ENCODE measurements around the gene ABCG1.
"Not testable (repeated sequence)": the region's sequence is repeated elsewhere in the genome, so short reads cannot be mapped to it uniquely, and the experiment has no call there.

ABCG1 gene
- 1.9 to 150 (median 21.1) reads per million in 18 experiments for total RNA-seq

DNA sequence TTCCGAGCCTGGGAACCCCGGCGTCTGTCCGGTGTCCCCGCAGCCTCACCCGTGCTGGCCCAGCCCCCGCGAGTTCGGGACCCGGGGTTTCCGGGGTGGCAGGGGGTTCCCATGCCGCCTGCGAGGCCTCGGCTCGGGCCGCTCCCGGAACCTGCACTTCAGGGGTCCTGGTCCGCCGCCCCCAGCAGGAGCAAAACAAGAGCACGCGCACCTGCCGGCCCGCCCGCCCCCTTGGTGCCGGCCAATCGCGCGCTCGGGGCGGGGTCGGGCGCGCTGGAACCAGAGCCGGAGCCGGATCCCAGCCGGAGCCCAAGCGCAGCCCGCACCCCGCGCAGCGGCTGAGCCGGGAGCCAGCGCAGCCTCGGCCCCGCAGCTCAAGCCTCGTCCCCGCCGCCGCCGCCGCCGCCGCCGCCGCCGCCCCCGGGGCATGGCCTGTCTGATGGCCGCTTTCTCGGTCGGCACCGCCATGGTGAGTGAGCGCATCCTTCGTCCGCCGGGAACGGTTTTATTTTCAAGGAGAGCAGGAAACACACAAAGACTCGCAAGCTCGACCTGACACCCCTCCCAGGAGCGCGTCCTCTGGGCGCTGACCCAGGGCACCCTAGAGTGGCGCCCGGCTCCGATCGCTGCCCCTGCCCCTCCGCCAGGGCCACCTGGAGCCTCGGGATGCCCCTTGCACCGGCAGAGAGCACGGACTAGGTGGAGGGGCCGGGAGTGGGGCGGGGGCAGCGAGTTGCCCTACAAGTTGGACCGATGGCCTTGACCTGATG is at the start of gene ABCG1:
TSS of gene ABCG1 (plus strand) at position 305 of the 770 bp plus-strand sequence. CDS start at position 428, 123 bp downstream.
- DNase-seq: peak; percentile 21 to 43

DNA sequence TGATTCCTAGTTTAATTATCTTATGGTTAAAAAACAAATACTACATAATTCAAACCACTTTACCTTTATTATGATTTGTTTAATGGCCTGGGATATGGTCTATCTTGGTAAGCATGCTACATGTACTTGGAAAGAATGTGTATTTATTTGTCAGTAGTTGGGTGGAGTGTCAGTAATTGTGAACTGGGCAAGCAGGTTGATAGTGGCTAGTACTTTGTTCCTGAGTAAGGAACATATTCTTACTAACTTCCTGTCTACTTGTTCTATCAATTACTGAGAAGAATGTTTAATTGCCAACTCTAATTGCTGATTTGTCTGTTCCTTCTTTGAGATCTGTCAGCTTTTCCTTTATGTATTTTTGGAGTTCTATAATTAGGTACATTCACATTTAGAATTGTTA is 49.2 kb upstream of the ABCG1 start:
- DNase-seq: no peak

DNA sequence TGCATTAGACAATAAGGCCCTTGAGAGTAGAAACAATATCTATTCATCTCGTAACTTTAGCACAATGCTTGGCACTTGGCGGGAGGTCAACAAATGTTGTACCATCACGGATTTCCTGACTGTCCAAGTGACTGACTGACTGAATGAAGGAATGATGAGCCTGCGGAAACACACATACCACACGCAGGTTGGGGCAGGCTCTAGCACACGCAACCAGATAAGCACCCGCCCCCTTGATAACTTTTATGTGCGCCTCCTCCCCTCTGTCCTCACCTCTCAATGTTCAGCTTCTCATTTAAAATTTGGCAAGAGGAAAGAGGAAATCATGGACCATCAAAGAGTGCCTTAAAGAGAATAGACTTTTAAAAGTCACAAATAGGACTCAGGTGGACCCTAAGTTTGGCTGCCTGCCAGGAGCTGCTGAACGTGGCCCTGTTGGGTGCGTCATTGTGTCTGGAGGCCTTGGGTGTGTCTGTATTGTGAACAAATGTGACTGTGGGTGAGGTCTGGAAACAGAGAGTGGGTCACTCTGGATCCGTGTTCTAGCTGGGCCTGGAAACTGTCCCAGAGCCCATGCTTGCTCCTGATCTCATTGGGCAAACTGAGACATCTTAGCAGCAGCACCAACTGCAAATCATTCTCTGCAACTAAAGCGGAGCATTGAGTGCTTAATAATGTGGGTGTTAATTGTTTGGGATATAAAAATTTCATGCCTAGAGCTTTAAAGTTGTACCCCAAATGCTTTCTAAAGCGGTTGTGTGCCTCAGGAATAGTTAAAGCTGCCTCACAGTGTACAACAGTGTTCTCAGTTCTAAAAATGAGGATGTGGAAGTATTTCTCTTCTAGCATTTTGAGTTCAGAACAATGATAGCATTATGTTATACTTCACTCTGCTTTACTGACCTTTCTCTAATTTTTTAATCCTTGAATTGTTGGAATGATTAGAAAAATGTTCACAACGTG is 47.6 kb upstream of the ABCG1 start:
- no peak for DNase-seq

DNA sequence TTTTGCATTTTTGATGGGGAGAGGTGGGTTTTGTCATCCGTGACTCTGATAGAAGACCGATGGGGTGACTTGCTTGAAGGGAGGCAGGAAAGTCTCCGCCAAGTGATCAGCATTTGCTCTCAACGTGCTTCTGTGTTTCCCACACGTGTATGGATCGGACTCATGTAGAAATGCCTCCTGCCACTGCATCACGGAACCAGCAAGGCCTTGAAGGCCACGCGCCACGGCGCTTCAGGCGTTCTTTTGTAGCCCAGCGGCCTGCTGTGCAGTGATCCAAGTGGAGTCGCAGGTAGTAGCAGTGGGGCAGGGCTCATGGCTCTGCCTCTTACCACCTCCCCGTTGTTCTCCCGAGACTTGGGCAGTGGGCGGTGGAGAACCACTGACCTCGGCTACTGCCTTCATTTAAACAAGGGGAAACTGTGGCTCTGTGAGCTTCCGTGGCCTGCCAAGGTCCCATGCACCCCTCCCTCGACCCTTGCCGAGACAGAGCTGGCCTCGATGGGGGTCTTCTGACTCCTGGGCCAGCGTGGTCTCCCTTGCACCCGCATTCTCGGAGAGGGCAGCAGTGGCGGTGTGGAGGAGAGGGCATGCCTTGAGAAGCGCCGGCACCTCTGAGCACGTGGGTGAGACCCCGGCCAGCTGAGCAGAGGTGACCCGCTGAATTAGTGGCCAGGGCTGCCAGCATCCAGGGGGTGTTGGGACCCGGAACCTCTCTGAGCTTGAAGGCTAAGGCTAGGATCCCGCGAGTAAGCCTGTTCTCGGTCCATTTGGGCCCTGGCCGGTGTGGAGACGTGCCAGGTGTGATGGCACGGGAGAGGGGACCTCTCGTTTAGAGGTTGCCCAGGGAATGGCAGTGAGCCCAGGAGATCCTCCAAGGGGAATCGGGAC is 46.1 kb upstream of the ABCG1 start:
- DNase-seq: no peak

DNA sequence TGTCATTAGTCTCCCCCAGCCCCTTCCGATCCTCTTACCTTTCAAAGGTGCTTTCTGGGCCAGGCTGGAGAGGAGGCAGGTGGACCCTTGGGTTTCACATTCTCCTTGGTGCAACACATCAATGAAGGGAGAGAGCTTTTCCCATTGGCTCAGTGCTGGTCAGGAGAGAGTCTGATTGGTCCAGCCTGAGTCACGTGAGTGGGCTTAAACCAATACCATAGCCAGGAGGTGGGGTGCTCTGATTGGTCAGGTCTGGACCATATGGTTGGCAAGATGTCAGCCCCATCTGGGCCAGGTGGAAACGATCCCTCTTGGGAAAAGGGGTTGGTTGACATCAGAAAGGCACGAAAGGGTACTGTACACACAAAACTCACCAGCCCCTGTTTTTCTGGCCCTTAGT is 44.8 kb upstream of the ABCG1 start:
- DNase-seq: no peak

DNA sequence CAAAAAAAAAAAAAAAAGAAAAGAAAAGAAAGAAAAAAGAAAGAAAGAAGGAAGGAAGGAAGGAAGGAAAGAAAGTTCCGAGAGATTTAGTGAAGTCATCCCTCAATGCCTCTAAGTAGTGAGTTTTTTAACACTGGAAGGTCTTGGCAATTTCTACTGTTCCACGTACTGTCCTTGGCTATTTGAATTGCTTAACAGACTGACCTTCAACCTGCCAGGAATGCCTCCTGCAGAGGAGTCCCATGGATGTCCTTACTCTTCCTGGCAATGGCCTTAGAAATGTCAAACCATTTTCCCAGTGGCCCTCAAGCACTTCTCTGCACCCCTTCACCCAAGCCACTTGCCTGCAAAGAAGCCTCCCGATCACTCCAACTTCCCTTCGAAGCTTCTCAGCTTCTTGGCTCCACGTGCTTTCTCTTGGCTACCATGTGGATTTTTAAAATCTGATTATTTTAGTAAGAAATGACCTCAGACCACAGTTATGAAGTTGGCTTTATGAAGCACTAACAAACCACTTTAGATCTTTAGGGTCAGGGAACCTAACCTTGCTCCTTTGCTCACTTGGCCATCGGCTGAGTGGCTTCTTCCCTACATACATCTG is 43.7 kb upstream of the ABCG1 start:
- DNase-seq: no peak

DNA sequence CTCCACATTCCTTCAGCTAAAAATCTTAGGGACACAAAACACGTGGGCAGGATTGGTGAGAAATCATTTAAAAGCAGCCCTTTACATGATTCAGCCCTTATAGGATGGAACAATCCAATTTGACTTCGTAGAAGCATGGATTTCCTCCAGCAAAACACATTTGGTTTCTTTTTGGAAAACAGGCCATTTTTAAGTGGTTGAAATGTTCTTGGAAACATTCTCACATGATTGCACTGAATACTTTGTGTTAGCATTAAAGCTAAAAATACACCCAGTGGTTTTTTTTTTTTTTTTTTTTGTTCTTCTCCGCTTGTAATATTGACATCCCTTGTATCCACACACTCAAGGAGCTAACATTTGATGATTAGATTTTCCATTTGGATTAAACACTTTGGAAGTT is 42.1 kb upstream of the ABCG1 start:
- DNase-seq: no peak

DNA sequence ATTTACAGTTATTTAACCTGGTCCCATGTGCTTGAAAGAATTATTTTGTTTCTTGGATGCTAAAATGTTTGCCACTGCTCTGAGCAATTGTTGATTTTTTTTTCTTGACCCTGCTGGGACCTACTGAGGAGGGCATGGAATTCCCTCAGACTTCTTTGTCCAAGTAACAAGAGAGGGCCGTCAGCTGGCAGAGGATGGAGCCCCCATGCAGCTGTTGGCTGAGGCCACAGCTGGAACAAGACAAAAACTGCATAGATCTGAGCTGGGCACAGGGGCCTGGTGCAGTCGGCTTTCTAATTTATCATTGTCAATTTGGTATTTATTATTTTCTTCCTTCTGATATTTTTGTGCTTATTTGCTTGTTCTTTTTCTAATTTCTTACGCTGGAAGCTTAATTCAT is 39.6 kb upstream of the ABCG1 start:
- DNase-seq: no peak

DNA sequence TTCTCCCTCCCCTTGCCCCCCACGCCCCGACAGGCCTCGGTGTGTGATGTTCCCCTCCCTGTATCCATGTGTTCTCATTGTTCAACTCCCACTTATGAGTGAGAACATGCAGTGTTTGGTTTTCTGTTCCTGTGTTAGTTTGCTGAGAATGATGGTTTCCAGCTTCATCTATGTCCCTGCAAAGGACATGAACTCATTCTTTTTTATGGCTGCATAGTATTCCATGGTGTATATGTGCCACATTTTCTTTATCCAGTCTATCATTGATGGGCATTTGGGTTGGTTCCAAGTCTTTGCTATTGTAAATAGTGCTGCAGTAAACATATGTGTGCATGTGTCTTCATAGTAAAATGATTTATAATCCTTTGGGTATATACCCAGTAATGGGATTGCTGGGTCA is 38.9 kb upstream of the ABCG1 start:
- DNase-seq: not testable (repeated sequence)

DNA sequence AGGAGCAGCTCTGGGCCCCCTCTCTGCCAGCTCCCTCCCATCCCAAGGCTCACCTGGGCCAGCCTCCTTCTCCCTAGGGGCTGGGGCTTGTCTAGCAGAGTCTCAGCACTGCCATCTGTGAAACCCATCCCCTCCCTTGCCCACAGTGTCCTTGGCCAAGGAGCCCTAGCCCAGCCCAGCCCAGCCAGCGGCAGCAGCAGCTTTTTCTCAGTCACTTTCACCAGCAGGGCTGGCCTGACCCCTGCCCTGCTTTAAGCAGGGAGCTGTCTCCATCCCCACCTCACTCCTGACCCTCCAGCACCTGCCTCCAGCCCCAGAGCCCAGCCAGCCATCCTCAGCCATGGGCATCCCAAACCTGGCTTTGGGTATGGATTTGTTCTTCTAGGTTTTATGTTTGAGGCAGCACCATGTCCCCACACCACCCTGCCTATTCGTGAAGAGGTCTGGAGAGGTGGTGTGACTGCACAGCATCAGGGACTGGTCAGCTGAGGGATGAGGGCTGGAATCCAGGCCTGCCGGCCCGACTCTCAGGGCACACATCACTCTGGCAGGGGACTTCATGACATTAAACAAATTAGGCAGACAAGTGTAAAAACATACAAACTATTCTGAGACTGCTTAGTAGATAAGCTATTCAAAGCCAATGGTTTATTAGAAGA is 36.1 kb upstream of the ABCG1 start:
- no peak for DNase-seq

DNA sequence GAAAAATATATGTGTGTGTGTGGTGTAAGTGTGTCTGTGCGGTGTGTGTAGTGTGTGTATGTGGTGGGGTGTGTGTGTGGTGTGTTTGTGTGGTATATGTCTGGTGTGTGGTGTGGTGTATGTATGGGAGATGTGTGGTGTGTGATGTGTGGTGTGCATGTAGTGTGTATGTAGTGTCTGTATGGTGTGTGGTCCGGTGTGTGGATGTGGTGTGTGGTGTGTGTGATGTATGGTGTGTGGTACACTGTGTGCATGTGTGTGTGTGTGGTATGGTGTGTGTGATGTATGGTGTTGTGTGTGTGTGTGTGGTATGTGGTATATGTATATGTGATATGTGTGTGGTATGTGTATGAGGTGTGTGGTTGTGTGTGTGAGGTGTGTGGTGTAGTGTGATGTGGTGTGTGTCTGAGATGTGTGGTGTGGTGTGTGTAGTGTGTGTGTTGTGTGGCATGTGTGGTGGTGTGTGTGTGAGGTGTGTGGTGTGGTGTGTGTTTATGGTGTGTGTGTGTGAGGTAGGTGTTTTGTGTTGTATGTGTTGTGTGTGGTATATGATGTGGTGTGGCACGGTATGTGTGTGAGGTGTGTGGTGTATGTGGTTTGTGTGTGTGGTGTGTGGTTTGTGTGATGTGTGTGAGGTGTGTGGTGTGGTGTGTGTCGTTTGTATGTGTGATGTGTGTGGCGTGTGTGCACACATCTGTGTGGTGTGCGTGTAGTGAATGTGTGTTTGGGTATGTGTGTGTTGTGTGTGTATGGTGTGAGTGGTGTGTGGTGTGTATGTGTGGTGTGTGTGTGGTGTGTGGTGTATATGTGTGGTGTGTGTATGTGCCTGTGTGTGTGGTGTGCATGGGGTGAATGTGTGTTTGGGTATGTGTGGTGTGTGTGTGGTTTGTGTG is 35.3 kb upstream of the ABCG1 start:
- DNase-seq: no peak

DNA sequence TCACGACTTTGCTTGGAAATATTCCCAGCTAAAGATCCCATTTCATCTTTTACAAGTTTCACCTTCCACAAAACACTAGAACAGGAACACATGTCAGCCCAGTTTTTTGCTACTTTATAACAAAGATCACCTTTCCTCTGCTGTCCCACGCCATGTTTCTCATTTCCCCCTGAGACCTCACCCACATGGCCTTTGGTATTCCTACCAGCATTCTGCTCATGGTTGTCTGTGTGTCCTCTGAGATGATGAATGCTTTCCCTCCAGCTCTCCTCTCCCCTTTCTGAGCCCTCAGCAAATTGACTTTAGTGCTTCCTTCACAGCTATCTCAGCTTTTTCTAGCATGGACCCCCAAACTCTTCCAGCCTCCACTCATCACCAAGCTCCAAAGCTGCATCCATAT is 32.3 kb upstream of the ABCG1 start:
- DNase-seq: no peak

DNA sequence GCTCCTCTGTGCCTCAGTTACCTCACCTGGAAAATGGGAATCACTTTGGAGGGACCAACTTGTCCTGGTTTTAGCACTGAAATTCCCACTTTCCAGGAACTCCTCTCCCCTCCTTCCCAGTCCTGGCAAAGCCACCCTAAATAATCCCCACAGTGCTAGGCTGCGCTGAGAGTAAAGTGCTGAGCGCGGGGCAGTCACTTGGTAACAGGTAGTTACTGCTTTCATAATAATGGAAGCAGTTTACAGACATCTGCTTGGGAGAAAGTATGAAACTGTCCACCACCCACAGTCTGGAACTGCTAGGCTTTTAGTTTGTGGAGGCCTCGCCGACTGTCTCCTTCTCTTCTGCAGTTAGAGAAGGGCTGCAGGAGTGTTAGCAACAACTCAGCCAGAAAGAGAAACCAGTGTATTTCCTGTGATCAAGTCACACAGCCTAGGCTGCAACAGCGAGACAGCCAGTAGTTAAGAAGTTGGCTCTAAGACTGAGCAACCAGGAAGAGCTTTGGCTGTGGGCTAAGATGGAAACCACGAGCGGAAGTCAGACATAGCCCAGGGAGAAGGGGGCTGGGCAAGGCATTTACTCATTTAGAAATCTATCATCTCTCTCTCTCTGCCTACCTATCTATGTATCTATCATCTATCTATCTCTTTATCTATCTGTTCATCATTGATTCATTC is 30.8 kb upstream of the ABCG1 start:
- DNase-seq: peak; percentile 85 to 87

DNA sequence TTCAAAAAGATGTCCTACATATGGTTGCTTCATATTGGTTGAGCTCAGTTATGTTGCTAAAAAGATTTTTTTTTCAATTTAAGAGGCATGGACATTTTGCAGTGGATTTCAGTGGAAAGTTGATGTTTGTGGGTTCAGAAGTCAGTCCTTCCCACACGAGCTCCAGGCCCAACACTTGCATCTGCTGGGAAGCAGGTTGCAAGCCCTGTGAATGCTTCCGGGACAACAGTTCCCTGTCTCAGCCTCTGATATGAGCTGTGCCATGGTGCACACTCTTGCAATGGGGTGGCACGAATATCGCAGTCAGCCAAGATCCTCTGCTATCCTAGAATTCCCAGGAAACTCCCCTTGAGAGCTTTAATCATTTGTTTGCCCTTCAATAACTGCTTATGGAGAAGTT is 30.3 kb upstream of the ABCG1 start:
- no peak for DNase-seq

DNA sequence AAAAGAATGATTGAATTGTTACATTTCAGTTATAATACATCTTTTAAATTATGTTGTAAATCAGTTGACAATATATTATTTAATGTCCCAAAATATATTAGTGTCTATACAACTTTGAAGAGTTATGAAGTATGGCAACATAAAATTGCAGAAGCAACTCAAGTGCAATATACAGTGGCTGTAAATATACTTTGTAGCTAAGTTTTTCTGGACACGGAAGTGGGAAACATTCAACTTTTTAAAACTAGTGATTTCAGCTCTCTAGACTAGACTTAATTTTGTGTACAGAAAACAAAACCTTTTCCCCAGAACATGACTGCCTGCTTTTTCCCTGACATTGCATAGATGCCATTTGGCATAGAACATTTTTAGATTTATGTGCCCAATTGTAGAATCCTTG is 29.5 kb upstream of the ABCG1 start:
- DNase-seq: peak; percentile 40 to 56

DNA sequence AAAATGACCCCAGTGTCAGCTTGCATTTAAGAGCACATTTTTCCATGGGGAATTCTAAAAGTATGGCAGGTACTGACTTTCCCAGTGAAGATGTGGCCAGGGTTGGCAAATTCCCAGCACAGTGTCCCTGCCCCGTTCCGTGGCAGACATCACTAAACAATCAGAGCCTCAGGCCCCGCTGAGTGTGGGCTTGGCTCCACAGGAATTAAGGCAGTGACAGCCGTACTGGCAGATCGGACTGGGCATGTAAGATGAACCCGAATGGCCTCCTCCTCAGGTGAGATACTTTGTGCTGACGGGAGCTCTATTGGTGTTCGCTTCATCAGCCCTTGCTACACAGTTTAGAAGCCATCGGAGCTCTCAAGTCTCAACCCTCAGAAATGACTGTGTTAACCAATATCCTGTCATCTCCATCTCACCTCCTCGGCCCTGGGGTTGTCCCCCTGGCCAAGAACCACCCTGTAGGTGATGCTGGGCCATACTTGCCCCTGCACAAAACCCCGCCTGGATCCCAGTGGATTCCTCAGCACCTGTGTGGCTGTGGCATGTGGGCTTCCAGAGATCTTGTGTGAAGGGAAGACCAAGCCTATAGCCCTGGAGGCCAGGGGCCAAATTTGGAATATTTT is 29.0 kb upstream of the ABCG1 start:
- DNase-seq: no peak

DNA sequence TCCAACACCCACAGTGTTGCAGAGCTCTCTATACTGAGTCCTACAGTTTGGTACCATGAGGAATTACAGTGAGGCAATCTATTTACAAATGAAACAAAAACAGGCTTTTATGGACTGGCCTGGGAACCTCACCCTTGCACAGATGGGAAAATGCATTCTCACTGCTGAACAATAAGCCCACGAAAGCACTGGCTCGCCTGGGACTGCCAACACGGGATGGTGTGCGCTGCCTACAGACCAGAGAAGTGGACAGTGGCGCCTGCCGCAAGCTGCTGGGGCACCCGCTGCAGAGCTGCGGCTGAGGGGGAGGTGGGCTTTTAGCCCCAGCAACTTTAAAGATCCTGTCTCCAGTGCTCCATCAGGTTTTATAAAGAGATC is 28.5 kb upstream of the ABCG1 start:
- DNase-seq: no peak

DNA sequence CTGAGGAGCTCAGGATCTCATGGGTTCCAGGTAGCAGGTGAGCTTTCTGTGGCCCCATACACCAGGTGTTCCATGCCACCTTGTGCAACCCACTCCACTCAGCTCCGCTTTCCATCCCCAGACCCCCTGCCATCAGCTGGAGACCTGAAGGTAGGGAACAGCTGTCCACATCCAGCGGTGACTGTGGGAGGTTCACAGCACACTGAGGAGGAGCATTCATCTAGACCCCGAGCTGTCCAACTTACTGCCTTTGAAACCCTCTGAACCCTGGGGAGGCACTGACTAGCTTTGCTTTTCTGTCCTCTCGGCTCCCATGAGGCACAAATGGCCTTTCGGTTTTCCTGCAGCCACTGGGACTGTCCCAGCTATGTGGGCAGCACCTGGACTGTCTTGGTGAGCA is 27.9 kb upstream of the ABCG1 start:
- no peak for DNase-seq
